Measurements from ENCODE around the gene KCNK7.

Gene KCNK7

GRCh38 chr11:65579291-65579690 is 16.3 kb downstream of the KCNK7 start:
- TF ChIP-seq CTCF (IDR thresholded peaks at IDR 0.05; ENCODE audit: low read depth, low read length) = no peak
- no peak overlapping the region for H3K4me3 ChIP-seq (ENCODE audit: low read depth, low read length)

GRCh38 chr11:65578667-65579066 is 16.9 kb downstream of the KCNK7 start:
- H3K4me3 ChIP-seq (ENCODE audit: low read depth, low read length) = no peak overlapping the region
- no peak for TF ChIP-seq CTCF (IDR thresholded peaks at IDR 0.05; ENCODE audit: low read depth, low read length)

- no peak overlapping the region for H3K4me3 ChIP-seq (ENCODE audit: low read depth, low read length)
- no peak for TF ChIP-seq CTCF (IDR thresholded peaks at IDR 0.05; ENCODE audit: low read depth, low read length)
These were observed 17.5 kb downstream of the KCNK7 start for GRCh38 chr11:65578134-65578533.

GRCh38 chr11:65577756-65578109 is 17.9 kb downstream of the KCNK7 start:
- no peak for TF ChIP-seq CTCF (IDR thresholded peaks at IDR 0.05; ENCODE audit: low read depth, low read length)
- peak overlapping the region; percentile 63 for H3K4me3 ChIP-seq (ENCODE audit: low read depth, low read length)

DNA sequence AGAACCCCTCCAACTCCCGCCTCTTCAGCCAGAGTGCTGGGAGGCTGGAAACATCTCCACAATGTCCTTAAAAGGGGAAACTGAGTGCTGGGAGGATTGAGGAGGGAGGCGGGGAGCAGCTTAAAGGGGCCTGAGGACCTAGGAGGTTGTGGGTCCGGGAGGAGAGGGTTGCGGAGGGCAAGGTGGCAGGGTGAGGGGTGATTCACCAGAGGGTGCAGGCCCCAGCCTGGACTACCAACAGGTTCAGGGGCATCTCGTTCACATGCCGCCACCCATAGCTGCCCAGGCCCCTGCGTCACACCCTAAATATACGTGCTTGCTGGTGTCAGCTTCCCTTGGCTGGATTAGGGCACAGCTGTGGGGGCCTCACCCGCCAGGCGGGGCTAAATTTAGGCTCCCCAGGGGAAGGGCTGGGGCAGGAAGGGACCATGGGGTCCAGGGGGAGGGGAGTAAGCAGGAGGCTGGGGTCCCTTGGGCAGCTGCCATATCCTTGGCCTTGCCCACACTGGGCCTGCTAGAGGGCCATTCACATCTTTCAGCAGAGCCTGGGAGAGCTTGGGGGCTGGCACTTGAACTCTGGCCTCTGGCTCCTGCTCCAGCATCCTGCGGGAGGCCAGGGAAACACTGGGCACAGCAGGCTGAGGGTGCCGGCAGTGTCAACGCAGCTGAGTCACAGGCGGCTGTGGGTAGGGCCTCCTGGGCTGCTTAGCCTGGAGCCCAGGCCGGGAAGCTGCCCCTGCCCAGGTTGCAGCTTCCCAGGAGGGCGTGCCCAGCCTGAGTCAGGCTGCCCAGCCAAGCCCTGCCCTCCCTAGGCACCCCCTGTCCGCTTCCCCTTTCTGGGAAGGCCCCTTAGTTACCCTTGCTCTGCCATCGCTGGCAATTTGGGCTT is 18.5 kb downstream of the KCNK7 start:
- H3K4me3 ChIP-seq (ENCODE audit: low read depth, low read length) = peak overlapping the region; percentile 63
- no peak for TF ChIP-seq CTCF (IDR thresholded peaks at IDR 0.05; ENCODE audit: low read depth, low read length)

- peak overlapping the region; percentile 63 for H3K4me3 ChIP-seq (ENCODE audit: low read depth, low read length)
- no peak for TF ChIP-seq CTCF (IDR thresholded peaks at IDR 0.05; ENCODE audit: low read depth, low read length)
These were observed 19.3 kb downstream of the KCNK7 start for GRCh38 chr11:65576232-65576866.

- TF ChIP-seq CTCF (IDR thresholded peaks at IDR 0.05; ENCODE audit: low read depth, low read length) = no peak
- H3K4me3 ChIP-seq (ENCODE audit: low read depth, low read length) = peak within 1 kb of the TSS; percentile 63
These were observed 19.9 kb downstream of the KCNK7 start, which contains the start of gene EHBP1L1 for GRCh38 chr11:65575568-65576231. Gene EHBP1L1, plus strand, starts transcription at chr11:65576053. Its CDS starts 250 bp downstream, at chr11:65576303.

Measured in WI38 (cell line).